Urothelium cell line (cell line): Measurements from ENCODE around the gene RPS21.
A peak's percentile ranks its signal among the peaks of the same experiment; 100 is the strongest.

Experiments used
- DNase-seq: peaks from one replicate; pipeline ENCODE4 v3.0.0; 2011; ENCODE audit warnings: low spot score, mixed read lengths
- FAIRE-seq: peaks from 2 replicates; lab custom pipeline; 2011; peaks lifted over from hg19 to GRCh38; lab: Jason Lieb, UNC

RPS21 gene

GRCh38 chr20:62394248-62395245 is 7.6 kb downstream of the RPS21 start:
- DNase-seq: no peak
- FAIRE-seq: no peak

GRCh38 chr20:62395311-62396242 is 8.7 kb downstream of the RPS21 start:
- DNase-seq: no peak
- no peak for FAIRE-seq

GRCh38 chr20:62396367-62397239 is 9.7 kb downstream of the RPS21 start:
- FAIRE-seq (no peak), DNase-seq (no peak)

- DNase-seq (no peak), FAIRE-seq (no peak)
Measured at GRCh38 chr20:62398120-62398821, 11.4 kb downstream of the RPS21 start.

GRCh38 chr20:62400021-62400420 is 13.1 kb downstream of the RPS21 start:
- no peak for FAIRE-seq
- DNase-seq: no peak

- DNase-seq (no peak), FAIRE-seq (no peak)
Measured at GRCh38 chr20:62400541-62400940, 13.6 kb downstream of the RPS21 start.

- DNase-seq (no peak), FAIRE-seq (peak; percentile 74)
Measured at GRCh38 chr20:62401331-62401779, 14.5 kb downstream of the RPS21 start.

GRCh38 chr20:62402456-62403150 is 15.7 kb downstream of the RPS21 start:
- DNase-seq: no peak
- no peak for FAIRE-seq

- DNase-seq (no peak), FAIRE-seq (no peak)
Measured at GRCh38 chr20:62403331-62403730, 16.4 kb downstream of the RPS21 start.

- DNase-seq: no peak
- FAIRE-seq: no peak
Measured at GRCh38 chr20:62404112-62404665, 17.3 kb downstream of the RPS21 start.

- DNase-seq (no peak), FAIRE-seq (peak; percentile 86)
Measured at GRCh38 chr20:62404761-62405107, 17.8 kb downstream of the RPS21 start.

- FAIRE-seq (no peak), DNase-seq (peak; percentile 80)
Measured at GRCh38 chr20:62405108-62405980, 18.4 kb downstream of the RPS21 start.

- DNase-seq (no peak), FAIRE-seq (peak; percentile 62)
Measured at GRCh38 chr20:62405981-62406513, 19.1 kb downstream of the RPS21 start.

- DNase-seq (no peak), FAIRE-seq (no peak)
Measured at GRCh38 chr20:62406635-62407176, 19.8 kb downstream of the RPS21 start.

GRCh38 chr20:62407221-62407992 is 20.5 kb downstream of the RPS21 start, which contains the start of gene CABLES2:
Gene CABLES2, minus strand, starts transcription at chr20:62407285. Its CDS starts 9 bp downstream, at chr20:62407276.
- FAIRE-seq: peak; percentile 95
- peak; percentile 100 for DNase-seq

GRCh38 chr20:62408055-62408454 is 21.2 kb downstream of the RPS21 start:
- no peak for FAIRE-seq

More at GRCh38 chr20:62408055-62408454, 21.2 kb downstream of the RPS21 start:
- no peak for DNase-seq
